Heart left ventricle (tissue), 13 donors: ENCODE data around the gene PRELID2.

ENCODE experiments used
- CTCF ChIP-seq, 12 donors: fragments of 200-600 bp; sonication (generic) in 4 of 12; IDR thresholded peaks; one replicate each; pipeline versions ENCODE4 v1.5.0 to v1.8.0; 2018 to 2022; ENCODE audit warnings: antibody characterized with exemption in 12 of 12, mild to moderate bottlenecking in 5 of 12
- POLR2A ChIP-seq, 2 donors: fragments of 450-650 bp; IDR thresholded peaks; one replicate each; pipeline ENCODE4 v1.6.1; 2017; ENCODE audit warnings: antibody characterized with exemption in 2 of 2, mild to moderate bottlenecking in 2 of 2, moderate library complexity in 2 of 2
- donor health status: ischemic (EF 13 %, LVEDD 7.1; RV severe dilation, severe dysfunction).
- donor health status: DM: no; HTN: yes; CAD: no.
- donor health status: DM: no; HTN: no; CAD: no.
- donor health status: ischemic (EF 25% LVEDD 6.9; RV normal size, moderate dysfunction).
- donor health status: ischemic (EF 25% LVEDD 5.7; RV mildly dilated, moderate dysfunction).
- donor health status: ischemic (EF 35%, LVEDD 5.7; RV mildly dilated, moderate dysfunction).
- donor health status: nonischemic (EF 11% LVEDD 7.7; RV severe dilation, severe dysfunction).
- donor health status: DM: yes; HTN: yes; CAD: no.
- donor health status: PGD.
- donor health status: ischemic (EF 29% LVEDD 5.4; RV normal size, mild dysfunction).
- donor health status: nonischemic (EF 23%, LVEDD 6.1; RV moderate dilation, normal function).

- TF ChIP-seq CTCF (IDR thresholded peaks at IDR 0.05), result no peak
- no peak for TF ChIP-seq POLR2A (IDR thresholded peaks at IDR 0.05)
Measured at GRCh38 chr5:145863003-145863402, 27.9 kb upstream of the PRELID2 start.
